Measurements from ENCODE around the gene KLHL29.
"Not testable (repeated sequence)": the region's sequence is repeated elsewhere in the genome, so short reads cannot be mapped to it uniquely, and the experiment has no call there.

- TF ChIP-seq CTCF (IDR thresholded peaks at IDR 0.05; ENCODE audit: borderline replicate concordance, extremely low read depth, low read length, poor library complexity, severe bottlenecking); EZH2 (IDR thresholded peaks at IDR 0.05; ENCODE audit: borderline replicate concordance, low read depth, low read length, severe bottlenecking): not testable (repeated sequence)
These were observed 338.1 kb downstream of the KLHL29 start for GRCh38 chr2:23723029-23723428.

Data from DND-41 (cell line).